Measurements from ENCODE around the gene CHRNB4.

DNA sequence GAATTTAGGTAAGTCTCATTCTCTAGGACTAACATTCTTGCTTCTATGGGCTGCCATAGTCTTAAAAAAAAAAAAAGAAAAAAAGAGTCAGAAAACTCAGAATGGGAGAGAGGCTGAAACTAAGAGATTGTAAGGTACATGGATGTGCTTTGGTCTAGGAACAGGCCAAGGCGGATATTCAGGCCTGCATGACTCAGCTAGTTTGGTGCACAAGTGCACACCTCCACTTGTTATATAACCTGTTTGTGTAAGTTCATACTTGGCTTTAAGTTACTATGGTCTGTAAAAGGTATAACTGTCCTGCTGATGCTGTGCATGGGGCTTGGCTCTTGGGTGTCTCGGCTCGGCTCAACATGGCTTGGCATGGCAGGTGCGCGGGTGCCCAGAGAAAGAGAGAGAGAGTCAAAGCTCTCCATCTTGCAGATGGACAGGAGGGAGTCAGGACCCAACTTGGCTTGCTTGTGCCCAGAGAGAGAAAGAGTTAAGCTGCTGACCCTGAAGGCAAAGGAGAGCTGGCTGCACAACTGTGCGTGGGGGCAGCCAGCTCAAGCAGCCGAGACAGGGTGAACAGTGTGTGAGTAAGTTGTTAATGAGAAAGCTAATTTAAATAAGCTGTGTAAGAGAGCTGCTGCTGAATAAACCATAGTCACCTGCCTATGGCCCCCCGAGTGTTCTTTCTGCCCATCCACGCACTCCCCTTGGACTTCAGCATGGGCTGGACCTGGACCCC lies 31.4 kb upstream of the CHRNB4 start:
- TF ChIP-seq, protein P1, sequence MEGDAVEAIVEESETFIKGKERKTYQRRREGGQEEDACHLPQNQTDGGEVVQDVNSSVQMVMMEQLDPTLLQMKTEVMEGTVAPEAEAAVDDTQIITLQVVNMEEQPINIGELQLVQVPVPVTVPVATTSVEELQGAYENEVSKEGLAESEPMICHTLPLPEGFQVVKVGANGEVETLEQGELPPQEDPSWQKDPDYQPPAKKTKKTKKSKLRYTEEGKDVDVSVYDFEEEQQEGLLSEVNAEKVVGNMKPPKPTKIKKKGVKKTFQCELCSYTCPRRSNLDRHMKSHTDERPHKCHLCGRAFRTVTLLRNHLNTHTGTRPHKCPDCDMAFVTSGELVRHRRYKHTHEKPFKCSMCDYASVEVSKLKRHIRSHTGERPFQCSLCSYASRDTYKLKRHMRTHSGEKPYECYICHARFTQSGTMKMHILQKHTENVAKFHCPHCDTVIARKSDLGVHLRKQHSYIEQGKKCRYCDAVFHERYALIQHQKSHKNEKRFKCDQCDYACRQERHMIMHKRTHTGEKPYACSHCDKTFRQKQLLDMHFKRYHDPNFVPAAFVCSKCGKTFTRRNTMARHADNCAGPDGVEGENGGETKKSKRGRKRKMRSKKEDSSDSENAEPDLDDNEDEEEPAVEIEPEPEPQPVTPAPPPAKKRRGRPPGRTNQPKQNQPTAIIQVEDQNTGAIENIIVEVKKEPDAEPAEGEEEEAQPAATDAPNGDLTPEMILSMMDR (IDR thresholded peaks at IDR 0.05), result no peak
- TF ChIP-seq POLR2A (IDR thresholded peaks at IDR 0.05), result no peak
